ENCODE results near the gene RNF32.
"Not testable (repeated sequence)": the region's sequence is repeated elsewhere in the genome, so short reads cannot be mapped to it uniquely, and the experiment has no call there.

The RNF32 gene

DNA sequence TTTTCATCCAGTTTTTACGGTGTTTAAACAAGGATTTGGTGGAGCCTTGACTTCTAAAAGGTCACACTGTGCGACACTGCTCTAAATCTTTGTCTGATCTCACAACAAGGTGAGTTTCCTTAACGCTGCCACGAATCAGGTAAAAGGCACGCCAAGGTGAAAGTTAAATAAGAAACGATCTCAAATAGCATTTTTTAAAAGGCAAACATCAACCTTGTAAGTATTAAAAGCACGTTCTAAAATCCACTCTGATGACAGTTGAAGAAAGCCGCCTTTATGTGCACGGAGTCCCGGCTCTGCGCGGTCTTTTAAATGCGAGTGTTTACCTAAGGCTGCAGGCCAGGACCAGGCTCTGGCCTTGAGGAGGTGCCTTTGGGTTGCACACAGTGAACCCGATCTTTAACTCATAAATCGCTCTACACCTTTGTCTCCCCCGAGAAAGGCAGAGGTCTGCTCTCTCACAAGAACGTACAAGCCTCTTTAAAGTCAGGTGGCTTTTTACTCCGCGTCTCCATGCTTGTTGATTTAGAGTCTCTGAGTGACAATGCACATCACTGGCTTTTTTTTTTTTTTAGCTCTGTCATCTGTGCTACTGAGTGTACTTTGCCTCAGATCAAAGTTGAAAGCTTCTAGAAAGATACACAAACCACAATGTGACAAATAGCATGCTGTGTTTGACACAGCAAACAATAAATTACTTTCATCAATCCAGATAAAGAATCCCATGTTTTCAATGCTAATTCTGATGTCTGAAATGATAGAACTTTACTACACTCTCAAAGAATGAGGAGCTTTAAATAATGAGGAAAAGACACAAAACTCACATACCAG is 25.9 kb upstream of the RNF32 start:
- no peak for DNase-seq

DNA sequence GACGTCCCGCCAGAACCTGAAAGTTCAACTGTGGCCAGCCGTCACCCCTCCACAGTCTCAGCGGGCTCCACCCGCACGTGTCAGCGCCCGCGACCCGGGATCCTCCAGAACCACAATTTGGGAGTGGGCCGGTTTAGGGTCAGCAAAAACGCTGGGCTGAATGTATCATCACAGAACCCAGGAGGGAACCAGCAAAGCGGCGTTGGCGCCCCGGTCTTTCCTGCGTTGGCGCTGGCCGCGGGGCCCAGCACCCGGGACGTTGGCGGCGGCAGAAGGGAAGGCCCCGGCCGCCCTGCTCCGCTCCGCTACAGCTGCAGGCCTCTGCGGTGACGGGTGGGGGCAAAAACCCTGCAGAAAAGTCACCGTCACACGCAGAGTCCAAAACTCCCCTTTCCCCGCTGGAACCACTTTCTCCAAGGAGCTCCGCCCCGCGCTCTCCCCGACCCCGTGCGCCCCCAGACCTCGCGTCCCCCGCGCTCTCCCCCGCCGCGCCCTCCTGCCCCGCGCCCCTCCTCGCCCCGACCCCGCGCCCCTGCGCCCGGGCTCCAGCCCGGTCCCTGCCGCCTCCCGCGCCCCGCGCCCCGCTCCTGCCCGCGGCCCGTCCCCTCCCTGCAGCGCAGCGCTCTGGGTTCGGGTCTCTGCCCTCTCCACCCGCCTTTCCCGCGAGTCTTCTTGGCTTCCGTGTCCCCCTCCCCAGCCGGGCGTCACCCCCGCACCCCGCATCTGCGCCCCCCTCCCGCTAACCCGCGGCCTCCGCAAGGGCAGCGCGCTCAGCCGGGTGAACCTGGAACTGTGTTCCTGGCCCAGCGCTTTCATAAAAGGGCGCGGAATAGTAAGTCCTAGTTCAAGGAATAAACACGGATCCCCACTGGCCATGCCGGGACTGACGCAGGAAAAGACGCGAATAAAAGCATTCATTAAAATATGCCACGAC is 24.0 kb upstream of the RNF32 start:
- no peak for DNase-seq

DNA sequence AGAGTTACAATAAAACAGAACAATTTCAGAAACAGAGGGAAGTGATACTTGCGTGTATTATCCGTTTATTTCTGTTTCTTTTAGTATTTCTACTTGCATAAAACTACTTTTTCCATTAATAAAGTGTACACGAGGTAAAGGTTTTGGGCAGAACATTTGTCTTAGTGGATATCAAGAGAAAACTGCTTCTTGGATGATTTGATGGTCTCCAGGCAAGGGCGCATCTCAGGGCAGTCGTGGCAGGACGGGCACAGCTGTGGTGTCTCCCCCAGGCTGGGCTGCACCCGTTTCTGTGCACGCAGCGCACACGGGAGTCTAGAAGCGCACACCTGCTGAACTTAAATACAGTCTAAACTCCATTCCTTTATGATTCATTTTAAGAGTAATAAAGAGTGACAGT is 23.4 kb upstream of the RNF32 start:
- no peak for DNase-seq

DNA sequence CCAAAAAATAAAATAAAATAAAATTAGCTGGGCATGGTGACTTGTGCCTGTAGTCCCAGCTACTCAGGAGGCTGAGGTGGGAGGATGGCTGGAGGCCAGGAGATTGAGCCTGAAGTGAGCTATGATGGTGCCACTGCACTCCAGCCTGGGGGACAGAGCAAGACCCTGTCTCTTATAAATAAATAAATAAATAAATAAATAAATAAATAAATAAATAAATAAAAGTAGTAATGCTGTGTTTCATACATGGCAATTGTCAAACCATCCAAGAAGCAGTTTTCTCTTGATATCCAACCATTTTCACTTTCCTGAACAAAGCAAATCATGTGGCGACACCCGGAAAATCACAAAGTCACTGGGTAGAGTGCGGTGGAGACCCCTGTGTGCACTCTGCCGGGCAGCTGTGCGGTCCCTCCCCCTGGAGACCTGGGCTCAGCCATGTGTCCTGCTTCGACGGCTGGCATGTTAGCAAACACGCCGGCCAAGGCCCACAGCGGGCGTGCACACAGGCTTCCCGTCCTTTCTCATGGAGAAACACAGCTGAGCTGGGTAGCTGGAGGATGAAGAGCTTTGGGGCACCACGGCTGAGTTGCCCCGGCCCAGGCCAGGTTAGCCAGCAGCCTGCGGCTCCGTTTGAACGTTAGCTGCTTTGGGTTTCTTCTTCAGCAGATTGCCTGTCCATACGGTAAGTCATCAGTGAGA is 22.3 kb upstream of the RNF32 start:
- no peak for DNase-seq

DNA sequence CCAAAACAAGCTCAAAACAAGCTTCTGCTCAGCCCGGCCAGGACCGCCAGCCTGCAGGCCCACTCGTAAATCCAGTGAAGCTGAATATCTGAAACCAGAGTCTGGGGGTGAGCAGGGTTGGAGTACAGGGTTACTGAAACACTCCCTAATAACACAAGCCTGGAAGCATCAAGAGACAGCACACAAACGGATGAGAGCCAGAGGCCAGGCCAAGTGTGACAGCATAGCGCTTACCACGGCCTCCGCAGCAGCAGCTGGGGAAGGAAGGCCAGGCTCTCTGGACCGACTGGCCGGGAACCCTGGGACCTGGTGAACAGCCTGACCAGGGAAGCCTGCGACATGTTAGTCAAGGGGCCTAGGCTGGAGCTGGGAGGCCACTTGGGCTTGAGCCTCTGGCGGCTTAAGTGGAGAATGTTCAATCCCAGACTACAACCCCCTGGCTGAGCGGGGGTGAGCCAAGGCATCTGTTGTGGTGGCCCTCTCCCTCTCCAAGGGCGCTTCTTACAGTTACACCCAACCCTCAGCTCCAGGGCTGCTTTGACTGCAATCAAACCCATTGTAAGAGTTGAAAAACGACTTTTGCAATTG is 21.7 kb upstream of the RNF32 start:
- DNase-seq: no peak

DNA sequence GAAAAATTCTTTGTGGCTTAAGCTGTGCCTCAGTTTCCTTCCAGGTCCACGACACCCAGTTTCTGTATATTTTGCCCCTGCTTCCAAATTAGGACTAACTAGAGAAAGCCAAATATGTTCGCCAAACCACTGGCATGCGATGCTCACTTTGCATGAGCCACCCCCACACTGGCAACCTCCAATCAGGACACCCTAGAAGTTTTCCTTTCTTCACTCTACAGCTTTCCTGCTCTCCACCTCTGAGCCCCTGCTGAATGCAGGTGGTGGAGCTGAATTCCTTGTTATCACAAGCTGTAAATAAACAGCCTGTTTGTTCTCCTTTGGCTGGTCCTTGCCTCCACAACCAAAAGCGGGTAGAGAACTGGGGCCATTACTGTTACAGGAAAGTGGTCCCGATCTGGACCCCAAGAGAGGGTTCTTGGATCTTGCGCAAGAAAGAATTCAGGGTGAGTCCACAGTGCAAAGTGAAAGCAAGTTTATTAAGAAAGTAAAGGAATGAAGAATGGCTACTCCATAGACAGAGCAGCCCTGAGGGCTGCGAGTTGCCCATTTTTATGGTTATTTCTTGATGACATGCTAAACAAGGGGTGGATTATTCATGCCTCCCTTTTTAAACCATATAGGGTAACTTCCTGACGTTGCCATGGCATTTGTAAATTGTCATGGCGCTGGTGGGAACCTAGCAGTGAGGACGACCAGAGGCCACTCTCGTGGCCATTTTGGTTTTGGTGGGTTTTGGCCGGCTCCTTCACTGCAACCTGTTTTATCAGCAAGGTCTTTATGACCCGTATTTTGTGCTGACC is 20.9 kb upstream of the RNF32 start:
- not testable (repeated sequence) for DNase-seq

DNA sequence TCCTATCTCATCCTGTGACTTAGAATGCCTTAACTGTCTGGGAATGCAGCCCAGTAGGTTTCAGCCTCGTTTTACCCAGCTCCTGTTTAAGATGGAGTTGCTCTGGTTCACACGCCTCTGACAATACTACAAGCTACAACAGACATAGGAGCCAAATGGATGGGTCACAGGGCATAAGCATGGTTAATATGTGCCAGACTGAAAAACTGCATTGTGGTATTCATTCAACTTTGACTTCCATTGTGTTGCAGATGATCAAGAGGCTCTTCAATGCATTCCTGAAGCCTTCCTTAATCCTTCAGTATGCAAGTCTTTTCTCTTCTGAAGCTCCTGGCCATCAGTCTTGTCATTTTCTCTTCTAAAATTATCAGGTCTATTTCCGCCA is 20.3 kb upstream of the RNF32 start:
- no peak for DNase-seq

DNA sequence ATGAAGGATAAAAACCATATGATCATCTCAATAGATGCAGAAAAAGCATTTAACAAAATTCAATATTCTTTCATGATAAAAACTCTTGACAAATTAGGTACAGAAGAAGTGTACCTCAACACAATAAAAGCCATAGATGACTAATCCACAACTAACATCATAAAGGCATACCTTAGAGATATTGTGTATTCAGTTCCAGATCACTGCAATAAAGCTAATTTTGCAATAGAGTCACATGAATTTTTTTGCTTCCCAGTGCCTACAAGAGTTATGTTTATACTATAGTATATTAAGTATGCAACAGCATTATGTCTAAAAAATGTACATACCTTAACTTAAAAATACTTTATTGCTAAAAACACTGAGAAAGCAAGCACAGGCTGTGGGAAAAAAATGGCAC is 18.9 kb upstream of the RNF32 start:
- no peak for DNase-seq

DNA sequence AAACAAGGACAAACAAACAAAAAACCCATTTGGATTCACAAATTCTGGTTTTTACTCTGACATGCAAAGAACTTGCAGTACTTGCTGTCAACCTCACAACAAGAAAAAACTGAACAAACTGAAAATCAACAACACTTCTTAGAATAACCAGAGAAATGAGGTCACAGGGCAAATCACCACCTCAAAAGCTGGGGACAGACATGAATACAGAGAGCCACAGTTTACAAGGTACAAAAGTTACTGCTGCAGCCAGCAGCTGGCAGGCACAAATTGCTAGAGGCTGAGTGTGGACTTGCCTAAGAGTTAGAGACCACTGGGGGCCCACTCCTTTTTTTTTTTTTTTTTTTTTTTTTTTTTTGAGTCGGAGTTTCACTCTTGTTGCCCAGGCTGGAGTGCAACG is 15.0 kb upstream of the RNF32 start:
- DNase-seq: no peak

DNA sequence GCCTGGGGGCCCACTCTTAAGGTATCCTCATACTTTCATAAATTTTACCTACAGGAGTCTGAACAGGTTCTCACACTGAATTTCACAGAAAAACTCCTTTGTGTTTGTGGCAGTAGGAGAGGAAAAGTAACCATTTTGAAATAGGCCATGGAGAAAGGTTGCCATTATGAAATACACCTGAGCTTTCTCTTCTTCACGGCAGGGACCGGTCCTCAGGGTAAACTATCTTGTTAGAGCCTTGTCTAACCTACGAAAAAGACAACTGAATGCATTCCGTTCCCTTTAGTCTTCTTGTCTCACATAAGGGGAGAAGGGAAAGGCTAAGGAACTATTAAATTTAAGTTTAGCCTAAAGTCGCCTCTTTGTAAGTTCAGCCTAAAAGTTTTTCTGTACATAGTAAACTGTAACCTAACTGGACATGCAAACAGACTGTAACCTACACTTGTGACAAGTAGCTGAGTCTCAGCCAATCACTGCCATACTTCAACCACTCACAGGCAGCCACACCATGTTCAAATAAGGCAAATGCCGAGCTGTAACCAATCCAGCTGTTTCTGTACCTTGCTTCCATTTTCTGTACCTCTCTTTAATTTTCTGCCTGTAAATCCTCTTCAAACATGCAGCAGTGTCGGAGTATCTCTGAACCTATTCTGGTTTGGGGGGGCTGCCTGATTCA is 14.2 kb upstream of the RNF32 start:
- no peak for DNase-seq

DNA sequence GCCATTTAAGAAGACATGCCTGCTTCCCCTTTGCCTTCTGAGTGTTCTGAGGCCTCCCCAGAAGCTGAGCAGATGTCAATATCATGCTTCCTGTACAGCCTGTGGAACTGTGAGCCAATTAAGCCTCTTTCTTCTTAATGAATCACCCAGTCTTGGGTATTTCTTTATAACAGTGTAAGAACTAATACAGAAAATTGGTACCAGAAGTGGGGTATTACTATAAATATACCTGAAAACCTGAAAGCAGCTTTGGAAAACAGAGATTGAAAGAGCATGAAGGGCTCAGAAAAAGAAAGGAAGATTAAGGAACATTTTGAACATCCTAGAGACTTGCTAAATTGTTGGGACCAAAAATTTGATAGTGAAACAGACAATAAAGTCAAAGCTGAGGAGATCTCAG is 12.0 kb upstream of the RNF32 start:
- no peak for DNase-seq

DNA sequence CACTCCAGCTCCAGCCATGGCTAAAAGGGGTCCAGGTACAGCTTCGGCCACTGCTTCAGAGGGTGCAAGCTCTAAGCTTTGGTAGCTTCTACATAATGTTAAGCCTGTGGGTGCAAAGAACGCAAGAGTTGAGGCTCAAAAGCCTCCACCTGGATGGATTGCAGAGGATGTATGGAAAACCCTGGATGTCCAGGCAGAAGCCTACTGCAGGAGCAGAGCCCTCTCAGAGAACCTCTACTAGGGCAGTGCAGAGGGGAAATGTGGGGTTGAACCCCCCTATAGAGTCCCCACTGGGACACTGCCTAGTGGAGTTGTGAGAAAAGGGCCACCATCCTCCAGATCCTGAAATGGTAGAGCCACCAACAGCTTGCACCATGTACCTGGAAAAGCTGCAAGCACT is 10.7 kb upstream of the RNF32 start:
- no peak for DNase-seq

DNA sequence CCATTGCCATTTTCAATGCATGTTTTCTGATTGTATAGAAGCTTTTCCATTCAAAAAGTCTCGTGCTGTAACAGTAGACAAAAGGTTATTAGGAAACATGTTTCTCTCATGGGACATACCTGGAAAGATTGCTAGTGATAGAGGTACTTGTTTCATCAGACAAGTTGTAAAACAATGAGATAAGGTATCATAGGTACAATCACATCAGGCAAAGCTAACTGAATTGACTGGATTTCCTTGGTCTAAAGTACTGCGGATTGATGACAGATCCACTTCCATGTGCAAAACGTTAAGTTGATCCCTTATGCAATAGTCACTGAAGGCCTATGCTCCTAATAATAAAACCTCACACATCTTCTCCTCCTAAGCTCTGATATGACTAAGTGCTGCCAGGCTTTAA is 6.5 kb upstream of the RNF32 start:
- DNase-seq: no peak

DNA sequence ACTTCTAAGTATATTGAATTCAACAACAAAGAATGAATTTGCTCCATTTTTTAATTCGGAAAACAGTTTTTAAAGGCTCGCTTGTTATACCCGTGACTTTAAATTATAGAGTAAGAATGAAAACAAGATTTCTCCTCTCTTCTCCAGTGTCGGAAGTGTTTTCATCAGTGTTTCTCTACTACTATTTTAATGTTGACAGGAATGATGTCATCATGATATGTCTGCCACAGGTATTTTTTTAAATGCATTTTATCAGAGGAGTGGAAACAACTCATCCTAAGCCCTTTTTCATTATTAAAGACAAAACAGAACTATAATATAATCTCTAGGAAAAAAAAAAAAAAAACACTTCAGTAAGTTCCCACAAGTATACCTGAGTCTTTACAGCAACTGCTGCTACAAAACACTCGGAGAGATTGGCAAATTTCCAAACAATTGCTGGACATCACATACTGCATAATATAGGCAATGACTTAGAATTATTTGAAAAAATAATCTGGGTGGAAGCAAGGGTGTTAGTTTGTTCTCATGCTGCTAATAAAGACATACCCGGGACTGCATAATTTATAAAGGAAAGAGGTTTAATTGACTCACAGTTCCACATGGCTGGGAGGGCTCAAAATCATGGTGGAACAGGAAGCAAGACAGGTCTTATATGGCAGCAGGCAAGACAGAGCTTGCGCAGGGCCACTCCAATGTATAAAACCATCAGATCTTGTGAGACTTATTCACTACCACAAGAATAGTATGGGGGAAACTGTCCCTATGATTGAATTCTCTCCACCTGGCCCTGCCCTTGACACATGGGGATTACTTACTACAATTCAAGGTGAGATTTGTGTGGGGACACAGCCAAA is 4.8 kb upstream of the RNF32 start:
- DNase-seq: no peak

DNA sequence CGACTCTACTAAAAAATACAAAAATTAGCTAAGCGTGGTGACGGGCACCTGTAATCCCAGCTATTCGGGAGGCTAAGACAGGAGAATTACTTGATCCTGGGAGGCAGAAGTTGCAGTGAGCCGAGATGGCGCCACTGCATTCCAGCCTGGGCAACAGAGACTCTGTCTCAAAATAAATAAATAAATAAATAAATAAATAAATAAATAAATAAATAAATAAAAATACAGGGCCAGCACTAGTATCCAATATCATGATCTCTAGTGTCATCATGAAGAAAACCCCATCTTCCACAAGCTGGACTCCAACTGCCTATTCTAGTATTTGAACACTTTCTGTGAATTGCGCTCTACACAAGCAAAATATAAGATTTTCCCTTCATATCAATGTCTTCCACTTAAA is 3.5 kb upstream of the RNF32 start:
- not testable (repeated sequence) for DNase-seq

DNA sequence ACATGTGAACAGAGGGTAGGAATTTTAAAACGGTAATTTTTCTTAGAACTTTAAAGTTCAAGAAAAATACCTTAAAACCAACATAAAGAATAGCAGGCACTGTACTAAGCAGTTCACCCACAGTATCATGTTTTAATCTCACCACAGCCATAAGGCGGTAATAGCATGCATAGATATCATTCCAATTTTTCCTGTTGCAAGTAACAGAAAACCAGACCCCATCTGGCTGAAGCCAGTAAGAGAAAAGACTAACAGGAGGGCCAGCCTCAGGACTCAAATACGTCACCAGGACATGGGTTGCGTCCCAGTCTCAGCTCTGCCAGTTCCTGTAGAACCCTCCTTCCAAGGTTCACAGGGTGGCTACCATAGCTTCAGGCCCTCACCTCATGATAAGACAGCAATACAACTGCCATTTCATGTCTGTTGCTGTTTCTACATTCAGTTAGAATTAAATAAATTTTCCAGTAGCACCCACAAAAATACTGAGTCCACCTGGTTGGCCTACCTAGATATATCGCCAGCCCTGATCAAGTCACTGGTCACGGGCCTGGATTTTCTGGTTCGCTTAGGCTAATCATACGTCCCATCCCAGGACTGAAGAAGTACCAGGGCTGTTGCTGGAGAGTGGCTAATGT is 2.0 kb upstream of the RNF32 start:
- no peak for DNase-seq

DNA sequence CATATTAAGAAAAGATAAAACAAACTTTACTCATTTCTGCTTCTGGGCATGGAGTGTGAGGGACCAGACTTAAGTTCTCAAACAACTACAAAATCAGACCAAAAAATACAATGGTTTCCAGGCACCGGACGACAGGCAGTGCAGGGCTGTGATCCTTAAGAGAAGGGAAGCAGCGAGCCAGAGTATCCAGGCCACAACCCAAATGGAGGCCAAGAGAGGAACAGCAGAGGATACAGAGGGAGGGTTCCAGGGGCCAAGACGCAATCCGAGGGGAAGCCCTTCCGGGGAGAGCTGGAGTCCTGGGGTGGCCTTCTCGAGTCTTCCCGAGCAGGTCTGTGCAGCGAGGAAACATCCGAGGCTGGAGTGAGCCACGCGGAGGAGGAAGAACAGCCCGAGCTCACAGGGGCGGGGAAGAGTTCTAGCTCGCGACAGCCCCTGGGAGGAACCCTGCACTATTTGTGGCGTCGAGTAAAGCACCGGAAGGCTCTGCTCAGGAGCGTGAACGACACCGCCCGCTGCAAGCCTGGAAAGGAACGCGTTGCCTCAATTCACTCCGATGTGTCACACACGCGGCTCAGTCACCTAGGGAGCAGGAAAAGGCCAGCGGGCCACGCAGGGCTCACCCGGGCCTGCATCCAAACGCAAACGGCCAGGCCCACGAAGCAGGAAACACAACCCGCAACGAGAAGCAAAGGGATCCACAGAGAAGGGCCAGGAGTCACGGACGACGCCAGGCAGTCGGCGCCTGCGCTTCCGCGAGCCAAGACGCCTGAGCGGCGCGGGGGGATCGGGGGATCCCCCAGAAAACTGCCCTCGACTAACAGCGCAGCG is 933 bp upstream of the RNF32 start:
- DNase-seq: no peak

DNA sequence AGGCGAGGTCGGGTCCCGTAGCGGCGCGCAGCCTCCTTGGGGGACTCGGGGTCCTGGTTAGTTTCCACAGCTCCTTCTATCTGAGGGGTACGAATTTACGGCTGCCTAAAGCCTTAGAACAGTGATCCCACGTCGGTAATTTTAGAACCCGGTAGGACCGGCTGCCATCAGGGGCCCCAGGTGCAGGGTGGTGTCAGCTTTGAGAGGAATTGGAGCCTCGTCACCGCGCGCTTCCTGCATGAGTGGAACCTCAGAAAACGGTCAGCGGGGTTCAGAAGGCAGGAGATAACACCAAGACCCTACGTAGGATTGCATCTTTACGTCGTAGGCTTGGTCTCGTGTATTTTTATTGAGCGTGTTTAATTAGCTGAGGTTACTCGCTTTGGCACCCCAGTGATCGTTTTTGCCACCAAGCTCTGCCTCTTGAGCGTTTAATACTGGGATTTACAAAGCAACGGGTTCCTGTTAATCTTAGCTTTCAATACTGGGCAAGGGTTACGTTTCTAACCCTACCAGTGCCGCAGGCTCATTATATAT is 443 bp downstream of the RNF32 start:
- DNase-seq: peak; percentile 41 to 49

All from stimulated activated CD4-positive, alpha-beta T cell treated with anti-CD3 and anti-CD28 coated beads, Interleukin-4, amount 100 ng/mL, for 4 hours (primary cell).